ENCODE data around the gene CDC45.

The CDC45 gene

GRCh38 chr22:19471572-19471971, 8.1 kb upstream of the CDC45 start:
- no peak for DNase-seq

- no peak for DNase-seq
Measured at GRCh38 chr22:19472233-19472632, 7.5 kb upstream of the CDC45 start.

GRCh38 chr22:19473578-19473977, 6.1 kb upstream of the CDC45 start:
- no peak for DNase-seq

- DNase-seq, result no peak
Measured at GRCh38 chr22:19476023-19476422, 3.7 kb upstream of the CDC45 start.

- DNase-seq, result no peak
Measured at GRCh38 chr22:19477321-19478044, 2.2 kb upstream of the CDC45 start.

GRCh38 chr22:19478045-19478900, 1.4 kb upstream of the CDC45 start:
- DNase-seq, result no peak

- DNase-seq, result no peak
Measured at GRCh38 chr22:19478901-19479354, 792 bp upstream of the CDC45 start, which contains the start of gene UFD1. TSS of gene UFD1 (minus strand) at chr22:19479193. CDS start at chr22:19479085, 108 bp downstream.

- DNase-seq, result no peak
Measured at GRCh38 chr22:19480173-19480568, 451 bp downstream of the CDC45 start.

- DNase-seq, result no peak
Measured at GRCh38 chr22:19480789-19481188, 1.1 kb downstream of the CDC45 start.

GRCh38 chr22:19482297-19482696, 2.6 kb downstream of the CDC45 start:
- no peak for DNase-seq

GRCh38 chr22:19483481-19484244, 3.9 kb downstream of the CDC45 start:
- DNase-seq, result no peak

- DNase-seq, result no peak
Measured at GRCh38 chr22:19488285-19488684, 8.6 kb downstream of the CDC45 start.

- no peak for DNase-seq
Measured at GRCh38 chr22:19488884-19489843, 9.4 kb downstream of the CDC45 start.

GRCh38 chr22:19490628-19491230, 11.0 kb downstream of the CDC45 start:
- DNase-seq, result no peak

- DNase-seq, result no peak
Measured at GRCh38 chr22:19492504-19493174, 12.9 kb downstream of the CDC45 start.

GRCh38 chr22:19494001-19494560, 14.4 kb downstream of the CDC45 start:
- no peak for DNase-seq

GRCh38 chr22:19494676-19495173, 15.0 kb downstream of the CDC45 start:
- DNase-seq, result no peak

- DNase-seq, result no peak
Measured at GRCh38 chr22:19495562-19496323, 16.0 kb downstream of the CDC45 start.

GRCh38 chr22:19496324-19496630, 16.6 kb downstream of the CDC45 start:
- no peak for DNase-seq

- DNase-seq, result no peak
Measured at GRCh38 chr22:19497245-19497644, 17.5 kb downstream of the CDC45 start.
